HepG2 (cell line): ENCODE measurements around the gene SH2D7. TPM values are rescaled to one million over a fixed set of nuclear protein-coding genes. Genes with fewer than 3 reads are reported as not detected.

Source experiments
- DNMT3B ChIP-seq: conservative IDR thresholded peaks from 2 replicates; pipeline ENCODE4 v1.6.1; 2016; ENCODE audit warnings: missing biosample characterization, control low read depth
- GFI1 ChIP-seq: sonication (generic); formaldehyde crosslinking; IDR thresholded peaks from 2 replicates; pipeline ENCODE4 v1.5.0; 2020; ENCODE audit warnings: missing genetic modification reagents, mild to moderate bottlenecking, borderline replicate concordance
- HOXA7 ChIP-seq: sonication (generic); formaldehyde crosslinking; IDR thresholded peaks from 2 replicates; pipeline ENCODE4 v1.8.1; 2022; ENCODE audit warnings: mild to moderate bottlenecking, missing genetic modification reagents, moderate library complexity
- KDM6A ChIP-seq: IDR thresholded peaks from 2 replicates; pipeline ENCODE4 v1.6.1; 2016; ENCODE audit warnings: low read depth
- MAFF ChIP-seq: IDR thresholded peaks from 2 replicates; pipeline ENCODE4 v1.6.1; 2011; ENCODE audit warnings: low read depth, low read length, improper control_type of control experiment
- NR2F6 ChIP-seq, 2 experiments: IDR thresholded peaks; 2 replicates each; pipeline ENCODE4 v1.6.1; 2016; ENCODE audit warnings: antibody characterized with exemption in 1 of 2, mild to moderate bottlenecking in 1 of 2
- PAX8 ChIP-seq: sonication (generic); formaldehyde crosslinking; IDR thresholded peaks from 2 replicates; pipeline ENCODE4 v1.8.0; 2022; ENCODE audit warnings: mild to moderate bottlenecking, missing genetic modification reagents, borderline replicate concordance
- PHF5A ChIP-seq: IDR thresholded peaks from one replicate; pipeline ENCODE4 v1.6.1; 2018; ENCODE audit warnings: low read depth, missing genetic modification reagents; ENCODE audit not compliant: unreplicated experiment
- SYNCRIP ChIP-seq: fragments of 200-400 bp; formaldehyde crosslinking; IDR thresholded peaks from 2 replicates; pipeline ENCODE4 v1.6.1; 2018; ENCODE audit warnings: mild to moderate bottlenecking, low read depth, low read length; ENCODE audit not compliant: insufficient read depth
- TMF1 ChIP-seq: sonication (generic); formaldehyde crosslinking; IDR thresholded peaks from 2 replicates; pipeline ENCODE4 v1.8.1; 2022; ENCODE audit warnings: low read depth, missing genetic modification reagents
- ZNF251 ChIP-seq: sonication (generic); formaldehyde crosslinking; IDR thresholded peaks from 2 replicates; pipeline ENCODE4 v1.9.0; 2021; ENCODE audit warnings: mild to moderate bottlenecking, missing genetic modification reagents
- ZSCAN21 ChIP-seq: sonication (generic); formaldehyde crosslinking; IDR thresholded peaks from 2 replicates; pipeline ENCODE4 v1.8.0; 2022; ENCODE audit warnings: mild to moderate bottlenecking, missing genetic modification reagents, moderate library complexity, borderline replicate concordance
- polyA plus RNA-seq, 8 experiments: library from polyadenylated mRNA; depleted of rRNA in 3 of 8; stranded (reverse) in 7 of 8; unstranded in 1 of 8; fragments of >200 nt; fragmentation: Illumina TruSeq in 4 of 8; extraction: Trizol in 4 of 8; gene quantifications; 2 replicates each; pipeline versions ENCODE4 v1.2.1 to v1.2.3, GENCODE V29; 2011 to 2016; ENCODE audit warnings: low read depth in 4 of 8, missing spikeins in 1 of 8, mixed read lengths in 1 of 8; ENCODE audit not compliant: insufficient read depth in 1 of 8
- total RNA-seq, 5 experiments: library from RNA; depleted of rRNA; stranded (reverse); fragments of >200 nt; fragmentation: Illumina TruSeq; extraction: Trizol; gene quantifications; 2 replicates each; pipeline ENCODE4 v1.2.3, GENCODE V29; 2016; ENCODE audit warnings: low read depth in 1 of 5
- TF ChIP-seq, protein P1 (sequence below): sonication (generic); formaldehyde crosslinking; IDR thresholded peaks from 2 replicates; pipeline ENCODE4 v1.9.0; 2022; ENCODE audit warnings: low read depth, missing genetic modification reagents
- TF ChIP-seq, protein P2 (sequence below): sonication (generic); formaldehyde crosslinking; IDR thresholded peaks from 2 replicates; pipeline ENCODE4 v1.9.0; 2021; ENCODE audit warnings: mild to moderate bottlenecking, missing genetic modification reagents

Gene SH2D7
- total and polyA plus RNA-seq, 2 of the 13 experiments (the other 11 are each of a cell fraction or from before 2014, with no cell fraction given), result not detected

DNA sequence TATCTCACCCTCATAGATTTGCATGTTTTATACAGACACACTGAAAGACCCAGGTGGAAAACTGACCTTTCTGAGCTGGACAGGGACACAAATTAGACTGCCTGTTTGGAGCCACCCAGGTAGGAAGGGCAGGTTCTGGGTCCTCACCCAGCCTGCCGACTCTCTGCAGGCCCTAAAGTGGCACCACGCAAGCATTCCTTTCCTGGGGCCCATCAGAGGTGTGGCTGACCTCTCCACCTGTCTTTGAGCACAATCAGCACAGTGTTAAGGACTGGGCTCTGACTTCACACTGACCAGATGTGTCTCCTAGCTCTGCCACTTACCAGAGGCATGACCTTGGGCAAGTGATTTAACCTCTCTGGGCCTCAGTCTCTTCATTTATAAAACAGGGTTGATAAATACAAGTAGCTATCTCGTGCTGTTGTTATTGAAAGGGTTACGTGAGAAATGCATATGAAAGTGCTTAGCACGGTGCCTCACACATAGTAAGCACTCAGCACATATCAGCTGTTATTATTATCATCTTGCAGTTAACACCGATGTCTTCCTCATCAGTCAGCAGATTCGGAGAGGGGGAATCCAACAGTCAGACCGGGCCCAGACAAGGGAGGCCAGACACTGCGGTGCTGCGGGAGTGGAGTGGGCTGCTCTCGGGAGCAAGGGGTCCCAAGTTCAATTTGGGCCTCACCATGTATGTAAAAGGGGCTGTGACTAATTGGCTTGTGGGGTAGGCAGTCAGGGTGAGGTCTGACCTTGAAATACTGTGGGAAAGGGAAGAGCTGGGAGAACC, 12.9 kb upstream of the SH2D7 start (continued):
- TF ChIP-seq GFI1 (CRISPR knock-in tag) (no peak), PAX8 (CRISPR knock-in tag) (no peak), MAFF (0 out of 2 replicates have a peak, but pooled peaks have one; percentile 25), NR2F6 (IDR thresholded peaks at IDR 0.05) (peak; percentile 60), NR2F6 (CRISPR knock-in tag; IDR thresholded peaks at IDR 0.05) (no peak; the same call in 1 of the 2 replicates), ZNF251 (CRISPR knock-in tag) (no peak), KDM6A (CRISPR knock-in tag) (no peak), ZSCAN21 (peak; percentile 53; the same call in 1 of the 2 replicates), SYNCRIP (no peak), HOXA7 (CRISPR knock-in tag) (no peak), DNMT3B (no peak), TMF1 (CRISPR knock-in tag) (no peak), PHF5A (CRISPR knock-in tag) (no peak)
- TF ChIP-seq, protein P1, sequence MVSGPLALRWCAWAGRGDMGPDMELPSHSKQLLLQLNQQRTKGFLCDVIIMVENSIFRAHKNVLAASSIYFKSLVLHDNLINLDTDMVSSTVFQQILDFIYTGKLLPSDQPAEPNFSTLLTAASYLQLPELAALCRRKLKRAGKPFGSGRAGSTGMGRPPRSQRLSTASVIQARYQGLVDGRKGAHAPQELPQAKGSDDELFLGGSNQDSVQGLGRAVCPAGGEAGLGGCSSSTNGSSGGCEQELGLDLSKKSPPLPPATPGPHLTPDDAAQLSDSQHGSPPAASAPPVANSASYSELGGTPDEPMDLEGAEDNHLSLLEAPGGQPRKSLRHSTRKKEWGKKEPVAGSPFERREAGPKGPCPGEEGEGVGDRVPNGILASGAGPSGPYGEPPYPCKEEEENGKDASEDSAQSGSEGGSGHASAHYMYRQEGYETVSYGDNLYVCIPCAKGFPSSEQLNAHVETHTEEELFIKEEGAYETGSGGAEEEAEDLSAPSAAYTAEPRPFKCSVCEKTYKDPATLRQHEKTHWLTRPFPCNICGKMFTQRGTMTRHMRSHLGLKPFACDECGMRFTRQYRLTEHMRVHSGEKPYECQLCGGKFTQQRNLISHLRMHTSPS (CRISPR knock-in tag), result 0 out of 2 replicates have a peak, but pooled peaks have one; percentile 16
- TF ChIP-seq, protein P2, sequence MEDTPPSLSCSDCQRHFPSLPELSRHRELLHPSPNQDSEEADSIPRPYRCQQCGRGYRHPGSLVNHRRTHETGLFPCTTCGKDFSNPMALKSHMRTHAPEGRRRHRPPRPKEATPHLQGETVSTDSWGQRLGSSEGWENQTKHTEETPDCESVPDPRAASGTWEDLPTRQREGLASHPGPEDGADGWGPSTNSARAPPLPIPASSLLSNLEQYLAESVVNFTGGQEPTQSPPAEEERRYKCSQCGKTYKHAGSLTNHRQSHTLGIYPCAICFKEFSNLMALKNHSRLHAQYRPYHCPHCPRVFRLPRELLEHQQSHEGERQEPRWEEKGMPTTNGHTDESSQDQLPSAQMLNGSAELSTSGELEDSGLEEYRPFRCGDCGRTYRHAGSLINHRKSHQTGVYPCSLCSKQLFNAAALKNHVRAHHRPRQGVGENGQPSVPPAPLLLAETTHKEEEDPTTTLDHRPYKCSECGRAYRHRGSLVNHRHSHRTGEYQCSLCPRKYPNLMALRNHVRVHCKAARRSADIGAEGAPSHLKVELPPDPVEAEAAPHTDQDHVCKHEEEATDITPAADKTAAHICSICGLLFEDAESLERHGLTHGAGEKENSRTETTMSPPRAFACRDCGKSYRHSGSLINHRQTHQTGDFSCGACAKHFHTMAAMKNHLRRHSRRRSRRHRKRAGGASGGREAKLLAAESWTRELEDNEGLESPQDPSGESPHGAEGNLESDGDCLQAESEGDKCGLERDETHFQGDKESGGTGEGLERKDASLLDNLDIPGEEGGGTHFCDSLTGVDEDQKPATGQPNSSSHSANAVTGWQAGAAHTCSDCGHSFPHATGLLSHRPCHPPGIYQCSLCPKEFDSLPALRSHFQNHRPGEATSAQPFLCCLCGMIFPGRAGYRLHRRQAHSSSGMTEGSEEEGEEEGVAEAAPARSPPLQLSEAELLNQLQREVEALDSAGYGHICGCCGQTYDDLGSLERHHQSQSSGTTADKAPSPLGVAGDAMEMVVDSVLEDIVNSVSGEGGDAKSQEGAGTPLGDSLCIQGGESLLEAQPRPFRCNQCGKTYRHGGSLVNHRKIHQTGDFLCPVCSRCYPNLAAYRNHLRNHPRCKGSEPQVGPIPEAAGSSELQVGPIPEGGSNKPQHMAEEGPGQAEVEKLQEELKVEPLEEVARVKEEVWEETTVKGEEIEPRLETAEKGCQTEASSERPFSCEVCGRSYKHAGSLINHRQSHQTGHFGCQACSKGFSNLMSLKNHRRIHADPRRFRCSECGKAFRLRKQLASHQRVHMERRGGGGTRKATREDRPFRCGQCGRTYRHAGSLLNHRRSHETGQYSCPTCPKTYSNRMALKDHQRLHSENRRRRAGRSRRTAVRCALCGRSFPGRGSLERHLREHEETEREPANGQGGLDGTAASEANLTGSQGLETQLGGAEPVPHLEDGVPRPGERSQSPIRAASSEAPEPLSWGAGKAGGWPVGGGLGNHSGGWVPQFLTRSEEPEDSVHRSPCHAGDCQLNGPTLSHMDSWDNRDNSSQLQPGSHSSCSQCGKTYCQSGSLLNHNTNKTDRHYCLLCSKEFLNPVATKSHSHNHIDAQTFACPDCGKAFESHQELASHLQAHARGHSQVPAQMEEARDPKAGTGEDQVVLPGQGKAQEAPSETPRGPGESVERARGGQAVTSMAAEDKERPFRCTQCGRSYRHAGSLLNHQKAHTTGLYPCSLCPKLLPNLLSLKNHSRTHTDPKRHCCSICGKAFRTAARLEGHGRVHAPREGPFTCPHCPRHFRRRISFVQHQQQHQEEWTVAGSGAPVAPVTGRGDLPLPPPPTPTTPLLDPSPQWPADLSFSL (CRISPR knock-in tag), result no peak
- TF ChIP-seq, all 625 proteins: peak for 8
